Neuronal stem cell (in vitro differentiated cells): ENCODE measurements around the gene DSCAM.

Source experiments
- DNase-seq: peaks from one replicate; pipeline ENCODE4 v3.0.0-alpha.2; 2013; ENCODE audit warnings: low spot score
- H2AFZ ChIP-seq: one replicate; pipeline ENCODE4 v1.6.1; 2013; ENCODE audit warnings: mild to moderate bottlenecking, low read length, inconsistent platforms
- H2AK5ac ChIP-seq: 2 replicates; pipeline ENCODE4 v1.6.1; 2013; ENCODE audit warnings: low read depth, mild to moderate bottlenecking, inconsistent platforms, low read length, moderate library complexity, mixed read lengths
- H2BK120ac ChIP-seq: 2 replicates; pipeline ENCODE4 v1.6.1; 2013; ENCODE audit warnings: low read depth, mild to moderate bottlenecking, inconsistent platforms, low read length, moderate library complexity, mixed read lengths
- H2BK12ac ChIP-seq: one replicate; pipeline ENCODE4 v1.6.1; 2013; ENCODE audit warnings: low read length, inconsistent platforms
- H2BK15ac ChIP-seq: 2 replicates; pipeline ENCODE4 v1.6.1; 2013; ENCODE audit warnings: mild to moderate bottlenecking, low read length, inconsistent platforms, mixed read lengths
- H2BK5ac ChIP-seq: one replicate; pipeline ENCODE4 v1.6.1; 2013; ENCODE audit warnings: inconsistent platforms, mild to moderate bottlenecking, low read length, moderate library complexity
- H3K14ac ChIP-seq: one replicate; pipeline ENCODE4 v1.6.1; 2013; ENCODE audit warnings: low read length, inconsistent platforms
- H3K18ac ChIP-seq: 2 replicates; pipeline ENCODE4 v1.6.1; 2013; ENCODE audit warnings: low read length, inconsistent platforms
- H3K23ac ChIP-seq: 2 replicates; pipeline ENCODE4 v1.6.1; 2013; ENCODE audit warnings: low read depth, mild to moderate bottlenecking, mixed read lengths, low read length, inconsistent platforms; ENCODE audit not compliant: poor library complexity
- H3K27ac ChIP-seq: replicated peaks from 3 replicates; pipeline ENCODE4 v1.5.1; 2013; ENCODE audit warnings: low read length, inconsistent platforms
- H3K27me3 ChIP-seq, 3 experiments: 2 replicates each; pipeline ENCODE4 v1.6.1; 2013; ENCODE audit warnings: low read length in 3 of 3, mild to moderate bottlenecking in 2 of 3, inconsistent platforms in 1 of 3, low read depth in 1 of 3, mixed read lengths in 1 of 3, moderate library complexity in 1 of 3; ENCODE audit not compliant: control insufficient read depth in 3 of 3, insufficient read depth in 3 of 3
- H3K36me3 ChIP-seq, 2 donors: replicated peaks in 1 of 2; 2 replicates each; pipeline ENCODE4 v1.6.1; 2013; ENCODE audit warnings: low read length in 2 of 2; ENCODE audit not compliant: control insufficient read depth in 2 of 2, insufficient read depth in 2 of 2
- H3K4ac ChIP-seq: 2 replicates; pipeline ENCODE4 v1.6.1; 2013; ENCODE audit warnings: inconsistent platforms, mild to moderate bottlenecking, low read length, moderate library complexity
- H3K4me1 ChIP-seq, 2 donors: 1 replicate in 1 of 2; 2 replicates in 1 of 2; pipeline ENCODE4 v1.6.1; 2013; ENCODE audit warnings: low read length in 2 of 2, low read depth in 1 of 2; ENCODE audit not compliant: control insufficient read depth in 2 of 2, insufficient read depth in 1 of 2
- H3K4me2 ChIP-seq: one replicate; pipeline ENCODE4 v1.6.1; 2013; ENCODE audit warnings: mild to moderate bottlenecking, low read length, inconsistent platforms; ENCODE audit not compliant: insufficient read depth, poor library complexity, severe bottlenecking
- H3K4me3 ChIP-seq, 2 donors: 2 replicates each; pipeline ENCODE4 v1.5.1; 2013; ENCODE audit warnings: low read length in 2 of 2, mild to moderate bottlenecking in 2 of 2, inconsistent platforms in 1 of 2, moderate library complexity in 1 of 2
- H3K79me1 ChIP-seq: one replicate; pipeline ENCODE4 v1.6.1; 2013; ENCODE audit warnings: low read depth, mild to moderate bottlenecking, inconsistent platforms, low read length, moderate library complexity
- H3K9ac ChIP-seq: one replicate; pipeline ENCODE4 v1.6.1; 2013; ENCODE audit warnings: mild to moderate bottlenecking, low read depth, low read length, inconsistent platforms; ENCODE audit not compliant: poor library complexity
- H3K9me3 ChIP-seq, 2 donors: replicated peaks in 1 of 2; 2 replicates each; pipeline versions ENCODE3 to v1.6.1; 2013; ENCODE audit warnings: low read length in 2 of 2, mild to moderate bottlenecking in 2 of 2, inconsistent platforms in 1 of 2, low read depth in 1 of 2, mixed read lengths in 1 of 2, moderate library complexity in 1 of 2; ENCODE audit not compliant: control insufficient read depth in 2 of 2, insufficient read depth in 1 of 2
- H4K8ac ChIP-seq: one replicate; pipeline ENCODE4 v1.6.1; 2013; ENCODE audit warnings: low read depth, mild to moderate bottlenecking, inconsistent platforms, low read length, moderate library complexity
- H4K91ac ChIP-seq: one replicate; pipeline ENCODE4 v1.6.1; 2013; ENCODE audit warnings: low read length, low read depth, mild to moderate bottlenecking, inconsistent platforms; ENCODE audit not compliant: poor library complexity
- WGBS, 2 donors: extraction: QIAGEN DNeasy Blood & Tissue Kit; methylation state at CpG; one replicate each; pipeline ENCODE4 v1.1.7; 2013; ENCODE audit warnings: missing lambda C conversion rate in 2 of 2, mixed read lengths in 1 of 2; ENCODE audit not compliant: insufficient read length in 2 of 2, insufficient replicate concordance in 1 of 2; ENCODE audit errors: extremely low coverage in 2 of 2; 5-methylcytosine and 5-hydroxymethylcytosine counted together

The DSCAM gene

GRCh38 chr21:40714536-40714935 lies 132.4 kb downstream of the DSCAM start:
- H4K8ac ChIP-seq = no peak overlapping the region
- H3K4me3 ChIP-seq = no peak overlapping the region
- no peak overlapping the region for H3K4me2 ChIP-seq
- H2AFZ ChIP-seq = no peak overlapping the region
- no peak overlapping the region for H3K4ac ChIP-seq
- no CpG with 5 or more reads among the region's 4 CpGs for WGBS, 2 donors
- no peaks in the 10 kb centered on the region for H3K4me1 ChIP-seq
- H3K18ac ChIP-seq = no peak overlapping the region
- no peak for DNase-seq
- H3K79me1 ChIP-seq = no peaks in the 10 kb centered on the region
- H2BK15ac ChIP-seq = no peak overlapping the region
- no peak overlapping the region for H3K9ac ChIP-seq
- H3K14ac ChIP-seq = no peak overlapping the region
- H3K23ac ChIP-seq = no peak overlapping the region
- H3K9me3 ChIP-seq = no peaks in the 10 kb centered on the region
- no peaks in the 10 kb centered on the region for H3K27me3 ChIP-seq
- no peak overlapping the region for H2AK5ac ChIP-seq
- no peak overlapping the region for H2BK120ac ChIP-seq
- H2BK5ac ChIP-seq = no peak overlapping the region
- H2BK12ac ChIP-seq = no peak overlapping the region
- H3K36me3 ChIP-seq = no peaks in the 10 kb centered on the region
- no peak overlapping the region for H4K91ac ChIP-seq
- no peak overlapping the region for H3K27ac ChIP-seq

DNA sequence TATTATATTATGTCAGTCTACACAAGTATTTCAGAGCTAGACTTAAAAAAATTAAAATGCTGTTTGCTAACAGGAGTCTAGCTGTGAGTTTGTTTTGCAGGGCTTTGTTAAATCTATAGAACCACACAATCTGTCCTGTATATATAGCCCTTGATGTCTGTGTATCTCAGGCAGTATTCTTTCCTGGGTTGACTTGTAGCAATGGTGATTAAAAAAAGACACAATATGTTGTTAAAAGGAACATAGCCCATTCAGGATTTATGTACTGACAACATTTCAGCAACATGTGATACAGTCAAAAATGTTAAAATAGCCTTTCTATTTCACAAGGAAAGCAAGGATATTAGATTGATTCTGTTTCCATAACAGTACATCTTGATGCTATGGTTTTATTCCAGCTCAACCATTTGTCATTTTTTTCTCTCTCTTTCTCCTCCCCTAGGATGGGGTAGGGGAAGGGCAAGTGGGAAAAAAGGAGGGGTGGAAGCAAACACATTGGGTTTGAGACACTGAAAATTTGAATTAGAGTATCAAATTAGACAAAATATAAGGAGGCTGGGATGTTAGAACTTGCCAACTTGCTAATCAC lies 139.2 kb downstream of the DSCAM start:
- Histone ChIP-seq H4K91ac (no peak overlapping the region), H3K4me1 (no peaks in the 10 kb centered on the region), H3K4me3 (no peak overlapping the region), H2BK15ac (no peak overlapping the region), H3K14ac (no peak overlapping the region), H2BK120ac (no peak overlapping the region), H3K36me3 (no peaks in the 10 kb centered on the region), H2AK5ac (no peak overlapping the region), H3K4me2 (no peak overlapping the region), H3K27ac (no peak overlapping the region), H2AFZ (no peak overlapping the region), H3K9ac (no peak overlapping the region), H3K79me1 (no peaks in the 10 kb centered on the region), H3K9me3 (no peaks in the 10 kb centered on the region), H3K27me3 (no peaks in the 10 kb centered on the region), H3K18ac (no peak overlapping the region), H2BK5ac (no peak overlapping the region), H4K8ac (no peak overlapping the region), H2BK12ac (no peak overlapping the region), H3K4ac (no peak overlapping the region), H3K23ac (no peak overlapping the region)
- DNase-seq = no peak

DNA sequence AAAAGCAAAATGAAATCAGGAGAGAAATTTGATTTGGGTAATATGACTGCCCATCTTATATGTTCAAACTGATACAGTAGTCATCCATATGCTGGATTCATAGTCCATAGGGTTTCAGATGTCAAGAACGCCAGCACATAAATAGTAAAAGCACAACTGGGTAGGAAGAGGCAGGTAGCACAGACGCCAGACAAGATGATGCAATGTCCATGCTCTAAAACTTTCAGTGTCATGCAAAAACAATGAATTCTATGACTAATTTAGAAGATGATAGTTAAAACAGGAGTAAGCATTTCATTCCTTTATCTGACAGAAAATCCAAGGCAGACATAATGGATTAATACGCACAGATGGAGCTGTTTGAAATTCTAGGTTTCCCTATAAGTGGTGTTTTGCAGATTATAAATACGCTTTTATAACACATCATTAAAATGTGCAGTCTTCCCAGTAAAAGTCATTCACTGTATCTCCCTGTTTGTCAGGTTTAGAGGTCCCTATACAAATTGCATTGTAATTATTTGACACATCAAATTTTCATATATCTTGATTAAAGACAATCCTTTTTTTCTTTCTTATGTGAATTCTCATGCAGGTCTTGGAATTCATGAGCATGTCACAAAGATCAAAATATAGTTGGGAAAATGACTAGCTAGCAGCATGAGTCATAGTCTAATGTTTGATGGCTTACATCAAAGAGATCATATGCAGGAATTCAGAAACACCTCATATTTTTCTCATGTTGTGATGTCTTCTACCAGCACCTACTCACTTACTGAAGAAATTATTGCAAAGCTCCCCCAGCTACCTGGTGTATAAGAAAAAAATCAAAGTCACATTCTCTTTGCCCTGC lies 139.9 kb downstream of the DSCAM start:
- H2BK120ac ChIP-seq = no peak overlapping the region
- no peak overlapping the region for H4K91ac ChIP-seq
- H3K27me3 ChIP-seq = no peaks in the 10 kb centered on the region
- H2AK5ac ChIP-seq = no peak overlapping the region
- no peaks in the 10 kb centered on the region for H3K79me1 ChIP-seq
- no peak overlapping the region for H3K18ac ChIP-seq
- no peak overlapping the region for H4K8ac ChIP-seq
- H3K9ac ChIP-seq = no peak overlapping the region
- no peak for DNase-seq
- no peak overlapping the region for H2AFZ ChIP-seq
- H3K4me2 ChIP-seq = no peak overlapping the region
- H3K27ac ChIP-seq = no peak overlapping the region
- no peak overlapping the region for H2BK12ac ChIP-seq
- H3K4me1 ChIP-seq = no peaks in the 10 kb centered on the region
- H3K14ac ChIP-seq = no peak overlapping the region
- no peak overlapping the region for H3K23ac ChIP-seq
- no peak overlapping the region for H2BK5ac ChIP-seq
- no peak overlapping the region for H3K4me3 ChIP-seq
- WGBS, 2 donors = no CpG with 5 or more reads among the region's 4 CpGs
- H3K9me3 ChIP-seq = no peaks in the 10 kb centered on the region
- no peak overlapping the region for H3K4ac ChIP-seq
- H2BK15ac ChIP-seq = no peak overlapping the region
- H3K36me3 ChIP-seq = no peaks in the 10 kb centered on the region

GRCh38 chr21:40706176-40706575 lies 140.8 kb downstream of the DSCAM start:
- Histone ChIP-seq H3K4ac (no peak overlapping the region), H3K4me1 (no peaks in the 10 kb centered on the region), H2BK15ac (no peak overlapping the region), H3K9ac (no peak overlapping the region), H3K27me3 (no peaks in the 10 kb centered on the region), H2AK5ac (no peak overlapping the region), H4K8ac (no peak overlapping the region), H3K79me1 (no peaks in the 10 kb centered on the region), H3K36me3 (no peaks in the 10 kb centered on the region), H3K23ac (no peak overlapping the region), H3K18ac (no peak overlapping the region), H3K4me2 (no peak overlapping the region), H2BK12ac (no peak overlapping the region), H4K91ac (no peak overlapping the region), H3K4me3 (no peak overlapping the region), H3K27ac (no peak overlapping the region), H3K9me3 (no peaks in the 10 kb centered on the region), H2AFZ (no peak overlapping the region), H2BK120ac (no peak overlapping the region), H2BK5ac (no peak overlapping the region), H3K14ac (no peak overlapping the region)
- no CpG with 5 or more reads among the region's 1 CpG for WGBS, 2 donors
- DNase-seq = no peak
